Measurements from ENCODE around the gene TUBA8.
"Not testable (repeated sequence)": the region's sequence is repeated elsewhere in the genome, so short reads cannot be mapped to it uniquely, and the experiment has no call there.

Gene TUBA8

GRCh38 chr22:18157714-18158028 is 47.1 kb downstream of the TUBA8 start:
- DNase-seq (ENCODE audit: low read depth): no peak
- no peak overlapping the region for H3K4me3 ChIP-seq (ENCODE audit: control insufficient read depth, low read depth, low read length)

GRCh38 chr22:18160641-18161040 is 50.0 kb downstream of the TUBA8 start:
- not testable (repeated sequence) for H3K4me3 ChIP-seq (ENCODE audit: control insufficient read depth, low read depth, low read length); DNase-seq (ENCODE audit: low read depth)

More at GRCh38 chr22:18157714-18158028, 47.1 kb downstream of the TUBA8 start:
- TF ChIP-seq CTCF (IDR thresholded peaks at IDR 0.05; ENCODE audit: control insufficient read depth, insufficient read depth, low read depth, low read length, missing control alignments): no peak

GRCh38 chr22:18163843-18164242 is 53.2 kb downstream of the TUBA8 start:
- DNase-seq (ENCODE audit: low read depth): not testable (repeated sequence)

GRCh38 chr22:18164584-18164983 is 54.0 kb downstream of the TUBA8 start:
- not testable (repeated sequence) for DNase-seq (ENCODE audit: low read depth); H3K4me3 ChIP-seq (ENCODE audit: control insufficient read depth, low read depth, low read length)

More at GRCh38 chr22:18163843-18164242, 53.2 kb downstream of the TUBA8 start:
- not testable (repeated sequence) for H3K4me3 ChIP-seq (ENCODE audit: control insufficient read depth, low read depth, low read length)

- H3K4me3 ChIP-seq (ENCODE audit: control insufficient read depth, low read depth, low read length); DNase-seq (ENCODE audit: low read depth): not testable (repeated sequence)
Observed at GRCh38 chr22:18165356-18165755, 54.7 kb downstream of the TUBA8 start.

GRCh38 chr22:18170284-18170683 is 59.7 kb downstream of the TUBA8 start:
- H3K4me3 ChIP-seq (ENCODE audit: control insufficient read depth, low read depth, low read length); DNase-seq (ENCODE audit: low read depth): not testable (repeated sequence)

GRCh38 chr22:18172203-18172602 is 61.6 kb downstream of the TUBA8 start:
- not testable (repeated sequence) for DNase-seq (ENCODE audit: low read depth); H3K4me3 ChIP-seq (ENCODE audit: control insufficient read depth, low read depth, low read length)

- H3K4me3 ChIP-seq (ENCODE audit: control insufficient read depth, low read depth, low read length); DNase-seq (ENCODE audit: low read depth): not testable (repeated sequence)
Observed at GRCh38 chr22:18172776-18173175, 62.2 kb downstream of the TUBA8 start.

- DNase-seq (ENCODE audit: low read depth); H3K4me3 ChIP-seq (ENCODE audit: control insufficient read depth, low read depth, low read length): not testable (repeated sequence)
Observed at GRCh38 chr22:18173441-18173840, 62.8 kb downstream of the TUBA8 start.
